ENCODE data around the gene CFAP410.

DNA sequence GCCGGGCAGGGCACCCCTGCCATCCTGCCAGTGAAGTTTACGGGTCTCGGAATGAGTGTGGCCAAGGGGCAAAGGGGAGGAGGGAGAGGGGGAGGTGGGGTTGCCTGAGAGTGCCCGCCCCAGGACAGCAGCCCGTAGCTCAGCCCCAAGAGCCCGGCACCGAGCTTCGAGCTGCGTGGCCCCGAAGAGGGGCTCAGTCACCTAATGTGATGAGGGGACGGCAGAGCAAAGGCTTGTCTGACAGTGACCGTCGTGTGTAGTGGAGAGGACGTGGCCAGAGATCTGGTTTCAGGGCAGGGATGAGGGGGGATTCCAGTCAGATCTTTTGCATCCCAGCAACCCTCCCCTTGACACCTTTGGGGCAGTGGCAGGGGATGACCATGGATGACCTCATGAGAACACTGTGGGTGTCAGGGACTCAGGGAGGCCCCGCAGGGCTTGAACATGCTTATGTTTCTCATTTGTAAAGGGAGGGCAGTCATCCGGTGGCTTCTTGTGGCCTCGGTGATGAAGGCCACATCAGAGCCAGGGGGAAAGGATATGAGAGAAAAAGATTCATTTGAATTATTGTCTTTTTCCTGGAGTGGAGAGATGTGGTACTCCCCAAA lies 13.2 kb upstream of the CFAP410 start:
- TF ChIP-seq ZFP3 (CRISPR knock-in tag; IDR thresholded peaks at IDR 0.05) (no peak), ESRRG (CRISPR knock-in tag; IDR thresholded peaks at IDR 0.05) (no peak), CSRNP3 (CRISPR knock-in tag; IDR thresholded peaks at IDR 0.05) (no peak), ZFP30 (CRISPR knock-in tag; IDR thresholded peaks at IDR 0.05) (no peak), RARB (CRISPR knock-in tag; IDR thresholded peaks at IDR 0.05) (no peak), ZNF8 (CRISPR knock-in tag; IDR thresholded peaks at IDR 0.05) (no peak), ISL1 (CRISPR knock-in tag; IDR thresholded peaks at IDR 0.05) (no peak), PATZ1 (CRISPR knock-in tag; IDR thresholded peaks at IDR 0.05; ENCODE audit: borderline replicate concordance) (no peak), SNAI2 (CRISPR knock-in tag; IDR thresholded peaks at IDR 0.05) (no peak)
